Cortex of kidney (tissue), 1 donor: ENCODE measurements around the gene C3orf20.

Experiments
- DNase-seq: peaks from one replicate; lab custom pipeline; 2025; lab: John Stamatoyannopoulos, UW

Gene C3orf20

GRCh38 chr3:14816359-14816758, 141.4 kb downstream of the C3orf20 start:
- DNase-seq, result no peak

- no peak for DNase-seq
Observed at GRCh38 chr3:14818804-14819500, 144.0 kb downstream of the C3orf20 start, which contains the start of gene FGD5. FGD5 (plus strand) TSS chr3:14818962; CDS start chr3:14819072, 110 bp downstream.

- DNase-seq, result no peak
Observed at GRCh38 chr3:14819671-14820070, 144.7 kb downstream of the C3orf20 start.

GRCh38 chr3:14820156-14820555, 145.2 kb downstream of the C3orf20 start:
- DNase-seq, result no peak

GRCh38 chr3:14821151-14821550, 146.2 kb downstream of the C3orf20 start:
- no peak for DNase-seq

- DNase-seq, result no peak
Observed at GRCh38 chr3:14822134-14822533, 147.2 kb downstream of the C3orf20 start.
